NCI-H82 treated with DMSO at 0.1 percent for 48 hours (cell line): ENCODE results near the gene G6PD.
"Not testable (repeated sequence)": the region's sequence is repeated elsewhere in the genome, so short reads cannot be mapped to it uniquely, and the experiment has no call there.

Source experiments
- DNase-seq: peaks from one replicate; lab custom pipeline; 2025; ENCODE audit not compliant: unreplicated experiment; lab: John Stamatoyannopoulos, UW

The G6PD gene

GRCh38 chrX:154545673-154546274, 872 bp downstream of the G6PD start:
- no peak for DNase-seq

GRCh38 chrX:154542723-154543424, 3.8 kb downstream of the G6PD start:
- DNase-seq = no peak

GRCh38 chrX:154541896-154542722, 4.5 kb downstream of the G6PD start:
- no peak for DNase-seq

- no peak for DNase-seq
Measured at GRCh38 chrX:154541589-154541895, 5.1 kb downstream of the G6PD start.

GRCh38 chrX:154540897-154541535, 5.6 kb downstream of the G6PD start:
- no peak for DNase-seq

GRCh38 chrX:154540365-154540764, 6.3 kb downstream of the G6PD start:
- not testable (repeated sequence) for DNase-seq

GRCh38 chrX:154539077-154539476, 7.6 kb downstream of the G6PD start:
- DNase-seq = no peak

- no peak for DNase-seq
Measured at GRCh38 chrX:154535892-154536291, 10.8 kb downstream of the G6PD start.

GRCh38 chrX:154534526-154535322, 11.9 kb downstream of the G6PD start:
- DNase-seq = peak; percentile 44

- no peak for DNase-seq
Measured at GRCh38 chrX:154532690-154533089, 14.0 kb downstream of the G6PD start.

GRCh38 chrX:154531626-154532025, 15.0 kb downstream of the G6PD start:
- DNase-seq = no peak

- DNase-seq = no peak
Measured at GRCh38 chrX:154530286-154530685, 16.4 kb downstream of the G6PD start.

- DNase-seq = no peak
Measured at GRCh38 chrX:154529206-154529612, 17.4 kb downstream of the G6PD start.

GRCh38 chrX:154526901-154527675, 19.6 kb downstream of the G6PD start:
- peak; percentile 57 for DNase-seq

- no peak for DNase-seq
Measured at GRCh38 chrX:154525606-154526490, 20.8 kb downstream of the G6PD start.

GRCh38 chrX:154519389-154519788, 27.3 kb downstream of the G6PD start:
- no peak for DNase-seq

- no peak for DNase-seq
Measured at GRCh38 chrX:154517101-154517781, 29.4 kb downstream of the G6PD start.

- DNase-seq = no peak
Measured at GRCh38 chrX:154516656-154517100, 30.0 kb downstream of the G6PD start.
